Activated naive CD4-positive, alpha-beta T cell treated with anti-CD3 and anti-CD28 coated beads, Interleukin-2, amount 50 U/mL, for 16 hours (primary cell): ENCODE results near the gene GXYLT1.
A peak's percentile ranks its signal among the peaks of the same experiment; 100 is the strongest.
"Not testable (repeated sequence)": the region's sequence is repeated elsewhere in the genome, so short reads cannot be mapped to it uniquely, and the experiment has no call there.

Experiments
- DNase-seq: peaks from one replicate; pipeline ENCODE4 v3.0.0-alpha.2; 2020

The GXYLT1 gene

GRCh38 chr12:42144408-42145196 lies at the start of gene GXYLT1:
Gene GXYLT1 (minus strand): TSS chr12:42144874. CDS start chr12:42144646, 228 bp downstream.
- peak; percentile 81 for DNase-seq

GRCh38 chr12:42192686-42193085 lies 48.0 kb upstream of the GXYLT1 start:
- no peak for DNase-seq

- no peak for DNase-seq
Observed at GRCh38 chr12:42192258-42192657, 47.6 kb upstream of the GXYLT1 start.

GRCh38 chr12:42190376-42190775 lies 45.7 kb upstream of the GXYLT1 start:
- no peak for DNase-seq

GRCh38 chr12:42188275-42188674 lies 43.6 kb upstream of the GXYLT1 start:
- DNase-seq: not testable (repeated sequence)

GRCh38 chr12:42187799-42188198 lies 43.1 kb upstream of the GXYLT1 start:
- no peak for DNase-seq

- no peak for DNase-seq
Observed at GRCh38 chr12:42186793-42187192, 42.1 kb upstream of the GXYLT1 start.

- DNase-seq: no peak
Observed at GRCh38 chr12:42182394-42182793, 37.7 kb upstream of the GXYLT1 start.

GRCh38 chr12:42180990-42181596 lies 36.4 kb upstream of the GXYLT1 start:
- DNase-seq: no peak

GRCh38 chr12:42178101-42178500 lies 33.4 kb upstream of the GXYLT1 start:
- DNase-seq: no peak

GRCh38 chr12:42174978-42175377 lies 30.3 kb upstream of the GXYLT1 start:
- DNase-seq: no peak

GRCh38 chr12:42173961-42174521 lies 29.4 kb upstream of the GXYLT1 start:
- no peak for DNase-seq

- no peak for DNase-seq
Observed at GRCh38 chr12:42172441-42173210, 28.0 kb upstream of the GXYLT1 start.

GRCh38 chr12:42167711-42168110 lies 23.0 kb upstream of the GXYLT1 start:
- no peak for DNase-seq

GRCh38 chr12:42166501-42166900 lies 21.8 kb upstream of the GXYLT1 start:
- no peak for DNase-seq

- no peak for DNase-seq
Observed at GRCh38 chr12:42163913-42164312, 19.2 kb upstream of the GXYLT1 start.

GRCh38 chr12:42162965-42163364 lies 18.3 kb upstream of the GXYLT1 start:
- DNase-seq: no peak

GRCh38 chr12:42162193-42162592 lies 17.5 kb upstream of the GXYLT1 start:
- no peak for DNase-seq

GRCh38 chr12:42161529-42161928 lies 16.9 kb upstream of the GXYLT1 start:
- no peak for DNase-seq

- DNase-seq: no peak
Observed at GRCh38 chr12:42156232-42156631, 11.6 kb upstream of the GXYLT1 start.

GRCh38 chr12:42145552-42146215 lies 1.0 kb upstream of the GXYLT1 start:
- DNase-seq: no peak

GRCh38 chr12:42145197-42145549 lies 499 bp upstream of the GXYLT1 start:
- no peak for DNase-seq

- DNase-seq: no peak
Observed at GRCh38 chr12:42144158-42144407, 591 bp downstream of the GXYLT1 start.
